HCT116 (cell line): ENCODE results near the gene ARHGAP23.
"Not testable (repeated sequence)": the region's sequence is repeated elsewhere in the genome, so short reads cannot be mapped to it uniquely, and the experiment has no call there.

ENCODE experiments used
- CEBPB ChIP-seq: IDR thresholded peaks from 2 replicates; pipeline ENCODE4 v1.6.1; 2012; ENCODE audit warnings: low read depth
- CTCF ChIP-seq, 3 experiments: fragments of 200-600 bp in 1 of 3; sonication (generic) in 1 of 3; IDR thresholded peaks in 2 of 3; conservative IDR thresholded peaks in 1 of 3; 2 replicates each; pipeline ENCODE4 v1.5.1; 2012 to 2017; ENCODE audit warnings: low read depth in 2 of 3, low read length in 2 of 3, antibody characterized with exemption in 1 of 3, borderline replicate concordance in 1 of 3, control low read depth in 1 of 3, mild to moderate bottlenecking in 1 of 3, mixed read lengths in 1 of 3, mixed run types in 1 of 3, moderate library complexity in 1 of 3; ENCODE audit not compliant: insufficient read depth in 1 of 3
- ELF1 ChIP-seq: IDR thresholded peaks from 2 replicates; pipeline ENCODE4 v1.6.1; 2012; ENCODE audit warnings: low read depth, borderline replicate concordance
- EZH2 ChIP-seq: fragments of 200-600 bp; sonication (generic); IDR thresholded peaks from 2 replicates; pipeline ENCODE4 v1.6.1; 2017; ENCODE audit warnings: antibody characterized with exemption, mixed run types
- EZH2phosphoT487 ChIP-seq: fragments of 200-600 bp; IDR thresholded peaks from 2 replicates; pipeline ENCODE4 v1.6.1; 2018; ENCODE audit warnings: antibody characterized with exemption, borderline replicate concordance
- MAX ChIP-seq: IDR thresholded peaks from 2 replicates; pipeline ENCODE4 v1.6.1; 2012
- POLR2A ChIP-seq: IDR thresholded peaks from 2 replicates; pipeline ENCODE4 v1.7.0; 2011; ENCODE audit warnings: borderline replicate concordance; ENCODE audit not compliant: insufficient read depth, insufficient read length; ENCODE audit errors: extremely low read depth
- POLR2AphosphoS5 ChIP-seq: IDR thresholded peaks from 2 replicates; pipeline ENCODE4 v1.6.1; 2011; ENCODE audit warnings: mild to moderate bottlenecking, low read depth, low read length, moderate library complexity
- RAD21 ChIP-seq: IDR thresholded peaks from 2 replicates; pipeline ENCODE4 v1.6.1; 2012; ENCODE audit warnings: low read depth, mild to moderate bottlenecking
- SIN3A ChIP-seq: IDR thresholded peaks from 2 replicates; pipeline ENCODE4 v1.6.1; 2012; ENCODE audit warnings: low read depth
- SRF ChIP-seq: IDR thresholded peaks from 2 replicates; pipeline ENCODE4 v1.6.1; 2012; ENCODE audit warnings: low read depth
- TCF7L2 ChIP-seq: IDR thresholded peaks from 2 replicates; pipeline ENCODE4 v1.7.0; 2011; ENCODE audit warnings: borderline replicate concordance, inconsistent platforms; ENCODE audit not compliant: insufficient read depth, insufficient read length; ENCODE audit errors: extremely low read depth
- YY1 ChIP-seq: IDR thresholded peaks from 2 replicates; pipeline ENCODE4 v1.6.1; 2011; ENCODE audit warnings: low read length, low read depth, moderate library complexity, mild to moderate bottlenecking; ENCODE audit not compliant: insufficient replicate concordance; ENCODE audit errors: extremely low read depth
- ZBTB33 ChIP-seq: IDR thresholded peaks from 2 replicates; pipeline ENCODE4 v1.6.1; 2011; ENCODE audit warnings: mild to moderate bottlenecking, low read length, moderate library complexity; ENCODE audit not compliant: insufficient replicate concordance; ENCODE audit errors: extremely low read depth

- TF ChIP-seq EZH2, POLR2AphosphoS5, YY1, SRF, ELF1, CEBPB, SIN3A, POLR2A, EZH2phosphoT487, TCF7L2, MAX, ZBTB33: not testable (repeated sequence)
- TF ChIP-seq CTCF (IDR thresholded peaks at IDR 0.05 in 2 of 3, conservative IDR thresholded peaks at IDR 0.05 in 1 of 3; ENCODE audit: borderline replicate concordance in 1 of 3, insufficient read depth in 1 of 3, low read depth in 2 of 3, low read length in 2 of 3) = peak; percentile 61 to 97 (median 72)
- TF ChIP-seq RAD21 = peak; percentile 73
Observed at GRCh38 chr17:38492067-38493040, 64.1 kb downstream of the ARHGAP23 start.
